ENCODE results near the gene BICRAL.
"Not testable (repeated sequence)": the region's sequence is repeated elsewhere in the genome, so short reads cannot be mapped to it uniquely, and the experiment has no call there.

Gene BICRAL

DNA sequence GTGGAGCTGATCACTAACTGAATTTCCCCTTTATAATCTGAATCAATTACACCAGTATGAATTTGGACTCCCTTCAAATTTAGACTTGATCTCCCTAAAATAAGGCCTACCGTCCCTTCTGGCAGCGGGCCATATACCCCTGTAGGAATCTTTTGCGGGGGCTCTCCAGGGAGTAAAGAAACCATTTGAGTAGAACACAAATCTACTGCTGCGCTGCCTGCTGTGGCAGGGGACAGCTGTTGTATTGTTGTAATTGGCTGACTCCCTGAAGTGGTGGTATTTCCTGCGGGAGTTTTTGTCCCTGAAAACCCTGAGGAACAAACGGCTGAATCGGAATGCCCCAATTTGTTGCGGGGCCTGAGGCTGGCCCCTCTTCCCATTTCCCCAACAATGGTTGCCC is 118.0 kb downstream of the BICRAL start:
- no peak for DNase-seq

DNA sequence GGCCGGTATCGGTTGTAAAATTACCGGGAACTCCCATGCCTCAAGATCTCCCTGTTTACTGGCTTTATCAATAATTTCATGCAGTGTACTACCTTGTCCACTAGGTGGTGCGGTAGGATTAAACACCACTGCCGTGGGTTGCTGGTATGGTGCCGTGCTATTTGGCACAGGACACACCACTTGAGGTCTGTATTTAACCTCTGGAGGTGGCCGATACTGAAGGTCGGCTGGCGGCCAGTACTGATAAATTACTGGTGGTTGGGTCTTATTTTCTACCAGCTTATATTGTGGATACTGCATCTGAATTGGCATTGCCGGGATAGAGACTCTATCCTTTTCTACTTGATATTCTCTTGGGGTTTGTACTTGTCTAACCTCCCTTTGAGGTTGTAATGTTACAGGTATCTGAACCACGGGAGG is 119.7 kb downstream of the BICRAL start:
- DNase-seq, result peak; percentile 70

DNA sequence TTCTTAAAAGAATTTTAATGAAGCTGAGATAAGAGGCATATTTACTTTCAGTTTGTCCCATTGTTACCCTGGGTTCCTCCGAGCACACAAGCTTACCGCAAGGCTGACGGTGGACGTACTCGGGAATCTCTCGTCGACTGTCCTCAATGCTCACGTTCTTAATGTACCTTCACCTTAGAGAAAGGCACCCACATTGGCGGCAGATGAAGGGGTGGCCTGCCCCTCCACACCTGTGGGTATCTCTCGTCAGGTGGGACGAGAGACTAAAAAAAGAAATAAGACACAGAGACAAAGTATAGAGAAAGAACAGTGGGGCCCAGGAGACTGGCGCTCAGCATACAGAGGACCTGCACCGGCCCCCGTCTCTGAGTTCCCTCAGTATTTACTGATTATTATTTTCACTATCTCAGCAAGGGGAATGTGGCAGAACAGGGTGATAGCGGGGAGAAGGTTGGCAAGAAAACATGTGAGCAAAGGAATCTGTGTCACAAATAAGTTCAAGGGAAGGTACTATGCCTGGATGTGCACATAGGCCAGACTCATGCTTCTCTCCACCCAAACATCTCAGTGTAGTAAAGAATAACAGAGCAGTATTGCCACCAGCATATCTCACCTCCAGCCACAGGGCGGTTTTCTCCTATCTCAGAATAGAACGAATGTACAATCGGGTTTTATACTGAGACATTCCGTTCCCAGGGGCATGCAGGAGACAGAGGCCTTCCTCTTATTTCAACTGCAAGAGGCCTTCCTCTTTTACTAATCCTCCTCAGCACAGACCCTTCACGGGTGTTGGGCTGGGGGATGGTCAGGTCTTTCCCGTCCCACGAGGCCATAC is 120.8 kb downstream of the BICRAL start:
- not testable (repeated sequence) for DNase-seq

DNA sequence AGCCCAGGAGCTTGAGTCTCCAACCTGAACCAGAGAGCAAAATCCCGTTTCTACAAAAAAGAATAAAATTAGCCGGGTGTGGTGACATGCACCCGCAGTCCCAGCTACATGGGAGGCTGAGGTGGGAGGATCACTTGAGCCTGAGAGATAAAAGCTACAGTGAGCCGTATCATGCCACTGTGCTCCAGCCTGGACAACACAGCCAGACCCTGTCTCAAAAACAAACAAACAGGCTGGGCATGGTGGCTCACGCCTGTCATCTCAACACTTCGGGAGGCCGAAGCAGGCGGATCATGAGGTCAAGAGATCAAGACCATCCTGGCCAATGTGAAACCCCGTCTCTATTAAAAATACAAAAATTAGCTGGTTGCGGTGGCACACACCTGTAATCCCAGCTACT is 122.6 kb downstream of the BICRAL start:
- DNase-seq, result no peak

DNA sequence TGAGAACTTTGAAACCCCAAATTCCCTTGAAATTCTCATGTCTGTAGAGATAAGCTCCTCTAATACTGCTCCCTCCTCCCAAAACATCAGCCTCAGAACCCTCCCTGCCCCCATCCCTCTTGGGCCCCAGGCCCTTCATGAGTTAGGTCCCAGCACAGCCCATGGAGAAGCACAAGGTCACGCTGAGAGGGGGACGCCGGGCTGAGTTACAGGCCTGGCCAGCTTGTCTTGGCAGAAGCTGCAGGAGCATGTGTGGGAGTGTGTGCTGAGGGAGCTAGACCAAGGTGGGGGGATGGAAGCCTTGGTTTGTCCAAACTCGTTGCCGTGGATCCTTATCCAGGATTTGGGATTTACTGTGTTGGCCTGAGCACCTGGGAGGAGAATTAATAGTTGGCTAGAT is 125.5 kb downstream of the BICRAL start:
- DNase-seq, result no peak

DNA sequence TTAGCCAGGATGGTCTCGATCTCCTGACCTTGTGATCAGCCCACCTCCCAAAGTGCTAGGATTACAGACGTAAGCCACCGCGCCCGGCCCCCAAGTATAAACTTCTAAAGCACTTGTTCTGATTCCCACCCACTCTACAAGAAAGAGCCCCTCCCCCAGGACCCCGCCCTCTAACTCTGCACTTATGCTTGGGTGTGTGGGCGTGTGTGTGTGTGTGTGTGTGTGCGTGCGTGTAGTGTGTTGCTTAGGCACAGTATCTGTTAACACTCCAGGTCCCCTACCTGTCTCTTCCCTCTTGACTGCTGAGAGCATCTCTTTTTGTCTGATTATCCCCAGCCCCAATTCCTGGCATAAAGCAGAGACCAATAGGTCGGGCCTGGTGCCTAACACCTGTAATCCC is 128.0 kb downstream of the BICRAL start:
- no peak for DNase-seq

DNA sequence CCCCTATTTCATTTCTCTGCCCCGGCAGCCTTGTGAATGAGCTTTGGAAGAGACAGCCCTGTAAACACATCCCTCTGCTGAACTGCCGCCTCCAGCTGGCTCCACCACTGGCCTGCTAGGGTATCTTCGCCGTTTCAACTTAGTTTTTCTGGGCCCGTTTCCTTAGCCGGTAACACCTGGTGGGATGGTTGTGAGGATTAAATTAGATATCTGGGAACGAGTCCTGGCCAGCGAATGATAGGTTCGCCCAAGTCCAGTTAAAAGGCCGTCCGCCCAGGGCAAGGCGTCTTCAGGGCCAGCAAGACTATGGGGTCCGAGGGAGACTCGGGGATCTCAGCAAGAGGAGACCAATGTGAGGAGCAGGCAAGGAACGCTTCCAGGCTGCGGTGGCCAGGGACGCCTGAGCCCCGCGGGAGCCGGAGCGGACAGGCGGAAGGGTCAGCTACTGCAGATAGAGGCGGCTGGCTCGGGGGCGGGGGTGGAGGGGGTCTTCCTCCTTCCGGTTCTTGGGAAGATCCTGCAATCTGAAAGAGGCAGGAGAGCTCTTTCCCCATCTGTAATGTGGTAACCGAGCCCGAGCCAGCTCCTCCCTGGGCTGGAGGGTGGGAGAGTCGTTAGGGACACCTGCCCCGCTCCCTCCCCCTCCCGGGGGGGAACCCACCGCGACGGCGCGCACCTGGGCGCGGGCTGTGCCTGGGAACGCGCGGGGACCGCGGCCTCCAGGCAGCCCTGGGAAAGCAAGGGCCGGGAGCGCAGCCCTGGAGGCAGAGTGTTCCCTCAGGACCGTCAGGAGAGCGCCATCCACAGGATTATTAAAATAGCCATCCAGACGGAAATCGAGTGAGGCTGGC is 129.5 kb downstream of the BICRAL start:
- DNase-seq, result no peak

DNA sequence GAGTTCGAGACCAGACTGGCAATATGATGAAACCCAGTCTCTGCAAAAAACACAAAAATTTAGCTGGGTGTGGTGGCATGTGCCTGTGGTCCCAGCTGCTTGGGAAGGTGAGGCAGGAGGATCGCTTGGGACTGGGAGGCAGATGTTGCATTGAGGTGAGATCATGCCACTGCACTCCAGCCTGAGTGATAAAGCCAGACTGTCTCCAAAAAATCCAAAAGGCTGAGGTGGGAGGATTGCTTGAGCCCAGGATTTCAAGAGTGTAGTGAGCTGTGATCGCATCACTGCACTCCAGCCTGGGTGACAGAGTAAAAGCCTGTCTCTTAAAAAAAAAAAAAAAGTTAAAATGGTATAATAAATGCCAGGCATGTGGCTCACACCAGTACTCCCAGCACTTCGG is 132.7 kb downstream of the BICRAL start:
- DNase-seq, result no peak

DNA sequence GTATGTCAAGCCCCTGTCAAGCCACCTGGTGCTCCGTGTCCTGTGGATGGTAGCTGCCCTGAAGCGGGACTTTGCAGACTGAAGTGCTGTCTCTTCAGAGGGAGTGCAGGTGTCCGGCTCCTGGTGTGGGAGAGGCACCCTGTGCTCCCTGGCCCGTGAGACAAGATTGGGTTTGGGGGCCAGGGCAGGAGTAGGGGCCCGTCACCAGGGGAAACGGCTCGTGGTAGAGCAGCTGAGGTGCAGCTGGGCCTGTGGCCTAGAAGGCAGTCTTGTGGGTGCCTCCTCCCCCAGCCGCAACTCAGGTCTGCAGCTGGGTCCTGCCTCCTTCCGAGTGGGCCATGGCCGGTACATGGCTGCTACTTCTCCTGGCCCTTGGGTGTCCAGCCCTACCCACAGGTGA is 133.9 kb downstream of the BICRAL start, which contains the start of gene PTCRA:
TSS of gene PTCRA (plus strand) at position 322 of the 400 bp plus-strand sequence. CDS start at position 339, 17 bp downstream.
- no peak for DNase-seq

DNA sequence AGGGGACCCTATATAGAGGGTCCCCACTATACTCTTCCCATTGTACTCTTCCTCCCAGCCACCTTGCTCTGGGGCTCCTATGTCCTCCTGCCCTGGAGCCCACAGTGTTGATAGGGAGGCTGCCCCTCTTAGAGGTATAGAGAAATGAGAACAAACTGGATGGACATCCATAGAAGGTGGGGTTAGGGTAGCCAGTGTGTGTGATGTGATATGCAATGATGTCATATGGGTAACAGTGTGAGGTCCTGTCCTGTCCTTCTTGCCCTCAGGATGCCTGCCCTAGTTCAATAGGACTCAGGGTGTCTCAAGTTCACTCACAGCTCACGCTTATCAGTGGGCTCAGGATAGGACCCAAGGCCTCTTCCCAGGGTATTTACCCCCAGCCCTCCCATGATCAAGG is 134.4 kb downstream of the BICRAL start:
- DNase-seq, result no peak
